ENCODE results near the gene HDAC5. TPM values are rescaled to one million over a fixed set of nuclear protein-coding genes. Genes with fewer than 3 reads are reported as not detected.
A peak's percentile ranks its signal among the peaks of the same experiment; 100 is the strongest.

The HDAC5 gene
- total RNA-seq, 1 donor from 2014 or later: 32.5 TPM

DNA sequence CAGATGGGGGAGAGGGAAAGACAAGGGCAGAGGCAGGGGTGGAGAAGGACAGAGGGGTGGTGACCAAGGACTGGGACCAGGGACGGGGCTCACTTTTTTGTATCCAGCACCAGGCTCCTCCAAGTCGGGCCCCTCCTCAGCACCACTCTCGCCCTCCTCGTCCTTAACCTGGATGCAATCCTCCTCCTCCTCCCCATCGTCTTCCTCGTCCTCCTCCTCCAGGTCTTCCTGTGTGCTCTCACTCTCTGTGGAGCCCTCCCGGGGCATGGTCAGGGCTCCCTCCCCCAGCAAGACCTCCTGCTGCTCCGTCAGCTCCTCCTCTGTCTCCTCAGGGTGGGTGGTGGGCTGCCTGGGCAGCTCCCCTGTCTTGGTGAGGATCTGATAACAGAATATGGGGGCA, 36.1 kb downstream of the HDAC5 start:
- H3K36me3 ChIP-seq (ENCODE audit: control insufficient read depth, insufficient read depth, low read length): no peaks in the 10 kb centered on the region
- no peaks in the 10 kb centered on the region for H3K27me3 ChIP-seq (ENCODE audit: control insufficient read depth, insufficient read depth, low read length)
- TF ChIP-seq, protein P1, sequence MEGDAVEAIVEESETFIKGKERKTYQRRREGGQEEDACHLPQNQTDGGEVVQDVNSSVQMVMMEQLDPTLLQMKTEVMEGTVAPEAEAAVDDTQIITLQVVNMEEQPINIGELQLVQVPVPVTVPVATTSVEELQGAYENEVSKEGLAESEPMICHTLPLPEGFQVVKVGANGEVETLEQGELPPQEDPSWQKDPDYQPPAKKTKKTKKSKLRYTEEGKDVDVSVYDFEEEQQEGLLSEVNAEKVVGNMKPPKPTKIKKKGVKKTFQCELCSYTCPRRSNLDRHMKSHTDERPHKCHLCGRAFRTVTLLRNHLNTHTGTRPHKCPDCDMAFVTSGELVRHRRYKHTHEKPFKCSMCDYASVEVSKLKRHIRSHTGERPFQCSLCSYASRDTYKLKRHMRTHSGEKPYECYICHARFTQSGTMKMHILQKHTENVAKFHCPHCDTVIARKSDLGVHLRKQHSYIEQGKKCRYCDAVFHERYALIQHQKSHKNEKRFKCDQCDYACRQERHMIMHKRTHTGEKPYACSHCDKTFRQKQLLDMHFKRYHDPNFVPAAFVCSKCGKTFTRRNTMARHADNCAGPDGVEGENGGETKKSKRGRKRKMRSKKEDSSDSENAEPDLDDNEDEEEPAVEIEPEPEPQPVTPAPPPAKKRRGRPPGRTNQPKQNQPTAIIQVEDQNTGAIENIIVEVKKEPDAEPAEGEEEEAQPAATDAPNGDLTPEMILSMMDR (IDR thresholded peaks at IDR 0.05; ENCODE audit: insufficient read depth, low read length, poor library complexity, severe bottlenecking): no peak
- no peak for DNase-seq (ENCODE audit: low read depth)
- no peak overlapping the region for H3K4me3 ChIP-seq (ENCODE audit: low read depth, low read length)

DNA sequence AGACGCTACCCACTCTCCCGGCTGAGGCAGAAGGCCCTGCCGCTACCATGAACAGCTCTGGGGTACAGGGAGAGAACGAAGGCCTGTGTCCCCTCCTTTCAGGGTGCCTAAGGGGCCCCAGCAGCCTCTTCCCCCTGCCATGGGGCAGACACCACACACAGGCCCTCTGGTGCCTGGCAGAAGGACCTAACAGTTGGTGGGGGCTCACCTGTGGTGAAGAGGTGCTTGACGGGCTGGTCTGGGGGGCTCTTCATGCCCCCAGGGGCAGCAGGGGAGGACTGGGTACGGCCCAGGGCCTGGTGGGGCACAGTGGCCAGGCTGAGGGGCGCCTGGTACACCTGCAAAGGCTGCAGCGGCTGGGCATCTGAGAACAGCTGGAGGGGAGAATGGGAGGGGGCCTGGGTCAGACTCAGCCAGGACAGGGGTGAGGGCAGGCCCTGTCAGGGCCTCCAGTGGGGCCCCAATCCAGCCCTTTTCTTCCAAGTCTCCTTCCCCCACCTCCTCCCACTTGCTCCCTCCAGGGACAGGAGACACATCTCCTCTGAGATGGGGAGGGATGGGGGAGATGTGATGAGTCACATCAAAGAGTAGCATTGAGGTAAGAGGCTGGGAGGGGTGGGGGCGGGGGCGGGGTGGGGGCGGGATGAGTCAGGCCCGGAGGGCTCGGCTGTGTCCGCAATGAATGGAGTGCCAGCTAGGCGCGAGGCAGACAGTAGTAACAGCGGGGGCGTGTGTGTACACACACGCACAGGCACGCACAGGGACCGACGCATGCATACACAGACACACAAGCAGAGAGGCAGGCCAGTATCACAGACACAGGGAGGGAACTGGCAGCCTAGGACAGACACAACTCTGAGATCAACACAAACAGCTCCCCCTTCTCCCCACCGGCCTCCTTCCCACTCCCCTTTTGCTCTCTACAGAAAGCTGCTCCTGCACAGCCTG, 36.8 kb downstream of the HDAC5 start:
- Histone ChIP-seq H3K36me3 (ENCODE audit: control insufficient read depth, insufficient read depth, low read length) (no peaks in the 10 kb centered on the region), H3K27me3 (ENCODE audit: control insufficient read depth, insufficient read depth, low read length) (no peaks in the 10 kb centered on the region), H3K4me3 (ENCODE audit: low read depth, low read length) (no peak overlapping the region)
- TF ChIP-seq, protein P1 (IDR thresholded peaks at IDR 0.05; ENCODE audit: insufficient read depth, low read length, poor library complexity, severe bottlenecking): no peak
- peak; percentile 72 for DNase-seq (ENCODE audit: low read depth)

DNA sequence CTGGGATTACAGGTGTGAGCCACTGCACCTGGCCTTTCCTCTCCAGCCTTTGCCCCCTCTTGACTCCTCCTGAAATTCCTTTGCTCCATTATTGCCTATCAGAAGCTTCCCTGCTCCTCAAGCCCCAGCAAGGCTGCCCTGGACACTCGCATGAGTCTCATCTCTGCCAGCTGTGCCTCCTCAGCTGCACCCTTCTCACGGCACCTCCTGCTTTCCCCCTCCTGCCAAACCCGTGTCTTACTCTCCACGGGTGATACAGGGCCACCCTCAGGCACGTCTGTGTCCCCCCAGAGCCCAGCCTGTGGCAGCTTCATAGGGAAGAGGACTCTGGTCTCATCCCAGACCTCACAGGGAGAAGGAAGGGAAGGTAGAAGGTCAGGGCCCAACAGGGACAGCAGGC, 37.5 kb downstream of the HDAC5 start:
- Histone ChIP-seq H3K27me3 (ENCODE audit: control insufficient read depth, insufficient read depth, low read length) (no peaks in the 10 kb centered on the region), H3K4me3 (ENCODE audit: low read depth, low read length) (no peak overlapping the region), H3K36me3 (ENCODE audit: control insufficient read depth, insufficient read depth, low read length) (no peaks in the 10 kb centered on the region)
- TF ChIP-seq, protein P1 (IDR thresholded peaks at IDR 0.05; ENCODE audit: insufficient read depth, low read length, poor library complexity, severe bottlenecking): no peak
- no peak for DNase-seq (ENCODE audit: low read depth)

DNA sequence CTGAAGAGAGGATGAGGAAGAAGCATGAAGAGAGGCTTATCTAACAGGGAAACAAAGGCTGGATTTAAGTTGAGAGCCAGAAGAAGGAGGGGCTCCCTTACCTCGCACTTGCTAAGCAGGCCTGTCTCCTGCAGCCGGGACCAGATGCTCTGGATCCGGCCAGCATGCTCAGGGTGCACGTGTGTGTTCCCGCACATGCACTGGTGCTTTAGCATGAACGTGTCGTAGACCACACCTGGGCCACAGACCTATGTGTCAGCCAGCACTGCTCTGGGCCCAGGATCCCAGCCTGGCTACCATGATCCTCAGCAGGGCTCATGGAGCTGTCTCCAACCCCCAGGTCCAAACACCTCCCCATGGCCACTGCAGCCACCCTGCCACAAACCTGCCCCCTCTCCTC, 38.5 kb downstream of the HDAC5 start:
- H3K4me3 ChIP-seq (ENCODE audit: low read depth, low read length): no peak overlapping the region
- H3K36me3 ChIP-seq (ENCODE audit: control insufficient read depth, insufficient read depth, low read length): no peaks in the 10 kb centered on the region
- no peaks in the 10 kb centered on the region for H3K27me3 ChIP-seq (ENCODE audit: control insufficient read depth, insufficient read depth, low read length)
- DNase-seq (ENCODE audit: low read depth): no peak
- TF ChIP-seq, protein P1 (IDR thresholded peaks at IDR 0.05; ENCODE audit: insufficient read depth, low read length, poor library complexity, severe bottlenecking): no peak

DNA sequence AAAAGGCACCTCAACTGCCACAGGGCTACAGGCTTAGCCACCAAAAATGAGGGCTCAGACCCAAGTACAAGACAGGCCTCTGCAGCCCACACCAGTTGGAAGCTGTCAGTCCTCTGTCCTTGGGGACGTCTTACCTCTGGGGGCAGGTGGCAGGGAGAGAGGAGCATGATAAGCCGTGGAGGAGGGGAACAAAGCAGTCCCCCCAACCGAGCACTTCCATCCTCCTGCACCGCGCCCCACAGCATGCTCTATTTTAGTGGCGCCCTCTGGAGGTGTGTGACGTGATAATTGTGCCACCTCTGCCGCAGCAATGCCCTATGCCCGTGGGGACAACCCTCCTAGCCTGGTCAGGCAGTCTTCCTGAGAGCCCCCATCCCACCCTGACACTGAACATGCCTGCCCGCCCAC, 39.3 kb downstream of the HDAC5 start:
- DNase-seq (ENCODE audit: low read depth): no peak
- Histone ChIP-seq H3K4me3 (ENCODE audit: low read depth, low read length) (no peak overlapping the region), H3K36me3 (ENCODE audit: control insufficient read depth, insufficient read depth, low read length) (no peaks in the 10 kb centered on the region), H3K27me3 (ENCODE audit: control insufficient read depth, insufficient read depth, low read length) (no peaks in the 10 kb centered on the region)
- TF ChIP-seq, protein P1 (IDR thresholded peaks at IDR 0.05; ENCODE audit: insufficient read depth, low read length, poor library complexity, severe bottlenecking): peak; percentile 31
